Keratinocyte (primary cell): ENCODE results near the gene PELI1. TPM values are rescaled to one million over a fixed set of nuclear protein-coding genes. Genes with fewer than 3 reads are reported as not detected.

Experiments
- DNase-seq: peaks from one replicate; pipeline ENCODE4 v3.0.0-alpha.2; 2011; ENCODE audit warnings: low read depth, missing footprints, low spot score
- FAIRE-seq: peaks from 2 replicates; lab custom pipeline; 2011; peaks lifted over from hg19 to GRCh38; lab: Jason Lieb, UNC
- H2AFZ ChIP-seq: 2 replicates; pipeline ENCODE4 v1.6.0; 2012; ENCODE audit warnings: low read length, control low read depth, inconsistent platforms; ENCODE audit not compliant: control insufficient read depth
- H3K27ac ChIP-seq: 2 replicates; pipeline ENCODE4 v1.5.1; 2011; ENCODE audit warnings: low read length; ENCODE audit not compliant: control insufficient read depth, insufficient read depth
- H3K27me3 ChIP-seq: 3 replicates; pipeline ENCODE4 v1.6.0; 2011; ENCODE audit warnings: low read length; ENCODE audit not compliant: control insufficient read depth, insufficient read depth; ENCODE audit errors: extremely low read depth
- H3K36me3 ChIP-seq, 2 experiments: 2 replicates in 1 of 2; 3 replicates in 1 of 2; pipeline ENCODE4 v1.5.1; 2011; ENCODE audit warnings: low read length in 2 of 2, mild to moderate bottlenecking in 1 of 2; ENCODE audit not compliant: control insufficient read depth in 2 of 2, insufficient read depth in 2 of 2; ENCODE audit errors: extremely low read depth in 1 of 2
- H3K4me1 ChIP-seq: 3 replicates; pipeline ENCODE4 v1.5.1; 2011; ENCODE audit warnings: low read length; ENCODE audit not compliant: control insufficient read depth, insufficient read depth; ENCODE audit errors: extremely low read depth
- H3K4me2 ChIP-seq: 3 replicates; pipeline ENCODE4 v1.6.0; 2011; ENCODE audit warnings: low read depth, low read length; ENCODE audit not compliant: control insufficient read depth, insufficient read depth; ENCODE audit errors: extremely low read depth
- H3K4me3 ChIP-seq, 3 experiments: fragments of 200-600 bp in 1 of 3; sonication (generic) in 1 of 3; 2 replicates in 2 of 3; 3 replicates in 1 of 3; pipeline ENCODE4 v1.5.1; 2011 to 2016; ENCODE audit warnings: low read length in 3 of 3, mild to moderate bottlenecking in 3 of 3, control low read depth in 2 of 3, inconsistent platforms in 1 of 3, low read depth in 1 of 3, mixed read lengths in 1 of 3, mixed run types in 1 of 3, moderate library complexity in 1 of 3; ENCODE audit not compliant: control insufficient read depth in 2 of 3, insufficient read depth in 2 of 3; ENCODE audit errors: extremely low read depth in 1 of 3
- H3K79me2 ChIP-seq: 2 replicates; pipeline ENCODE4 v1.6.0; 2012; ENCODE audit warnings: low read length; ENCODE audit not compliant: control insufficient read depth, insufficient read depth
- H3K9ac ChIP-seq: 3 replicates; pipeline ENCODE4 v1.6.0; 2011; ENCODE audit warnings: low read length; ENCODE audit not compliant: control insufficient read depth, insufficient read depth; ENCODE audit errors: extremely low read depth
- H3K9me1 ChIP-seq: 3 replicates; pipeline ENCODE4 v1.6.0; 2011; ENCODE audit warnings: low read length; ENCODE audit not compliant: control insufficient read depth, insufficient read depth; ENCODE audit errors: extremely low read depth
- H3K9me3 ChIP-seq: 2 replicates; pipeline ENCODE4 v1.5.1; 2012; ENCODE audit warnings: low read depth, low read length; ENCODE audit not compliant: control insufficient read depth
- H4K20me1 ChIP-seq: 3 replicates; pipeline ENCODE4 v1.6.0; 2011; ENCODE audit warnings: low read length; ENCODE audit not compliant: control insufficient read depth, insufficient read depth; ENCODE audit errors: extremely low read depth
- CTCF ChIP-seq, 3 experiments: IDR thresholded peaks in 1 of 3; conservative IDR thresholded peaks in 1 of 3; optimal IDR thresholded peaks in 1 of 3; 2 replicates in 2 of 3; 3 replicates in 1 of 3; pipeline versions ENCODE3 to v1.5.1; 2011; ENCODE audit warnings: low read length in 3 of 3, mild to moderate bottlenecking in 3 of 3, moderate library complexity in 2 of 3, control low read depth in 1 of 3, inconsistent platforms in 1 of 3; ENCODE audit not compliant: insufficient read depth in 2 of 3; ENCODE audit errors: extremely low read depth in 1 of 3
- EZH2 ChIP-seq: IDR thresholded peaks from one replicate; pipeline ENCODE4 v1.6.1; 2012; ENCODE audit warnings: inconsistent platforms, mild to moderate bottlenecking, low read length, moderate library complexity
- dilution Hi-C: fragments of 300-500 bp; cut with MboI; formaldehyde crosslinking; loops from one replicate; pipeline ENCODE4 v1.7.0; 2020; ENCODE audit warnings: low sequenced_read_pairs; ENCODE audit not compliant: extremely low pct_ligation_motif_present
- polyA plus RNA-seq, 5 experiments: library from polyadenylated mRNA; depleted of rRNA in 3 of 5; stranded (reverse) in 3 of 5; stranded (forward) in 1 of 5; unstranded in 1 of 5; fragments of >200 nt; gene quantifications; 1 replicate in 1 of 5; 2 replicates in 3 of 5; 3 replicates in 1 of 5; pipeline versions ENCODE4 v1.2.1 to v1.2.3, GENCODE V29; 2011 to 2012; ENCODE audit warnings: missing spikeins in 2 of 5, low read depth in 1 of 5, low replicate concordance in 1 of 5

The PELI1 gene
- polyA plus RNA-seq, 1 donor (not counting 4 experiments of a cell fraction or from before 2014, with no cell fraction given), result 21.2 TPM

GRCh38 chr2:64092502-64092901, 51.7 kb downstream of the PELI1 start:
- TF ChIP-seq EZH2 (no peak), CTCF (optimal IDR thresholded peaks at IDR 0.05 in 1 of 3, IDR thresholded peaks at IDR 0.05 in 1 of 3, conservative IDR thresholded peaks at IDR 0.05 in 1 of 3; ENCODE audit: extremely low read depth in 1 of 3, insufficient read depth in 2 of 3, low read length in 3 of 3) (no peak)
- Histone ChIP-seq H3K4me1 (no peaks in the 10 kb centered on the region), H3K9me1 (peaks cover 2% of the 10 kb centered on the region), H3K9ac (no peak overlapping the region), H3K79me2 (no peaks in the 10 kb centered on the region), H3K9me3 (no peaks in the 10 kb centered on the region), H3K36me3 (peaks cover 14 to 16% of the 10 kb centered on the region in 2 experiments), H3K4me2 (no peak overlapping the region), H2AFZ (no peak overlapping the region), H3K27ac (no peak overlapping the region), H3K4me3 (no peak overlapping the region), H3K27me3 (no peaks in the 10 kb centered on the region), H4K20me1 (no peaks in the 10 kb centered on the region)
- FAIRE-seq (no peak), DNase-seq (no peak)
- dilution Hi-C loops, result no loop called here

- Histone ChIP-seq H3K9ac (no peak overlapping the region), H3K9me3 (no peaks in the 10 kb centered on the region), H2AFZ (no peak overlapping the region), H3K79me2 (no peaks in the 10 kb centered on the region), H3K9me1 (no peaks in the 10 kb centered on the region), H3K27ac (no peak overlapping the region), H3K4me3 (no peak overlapping the region), H3K27me3 (no peaks in the 10 kb centered on the region), H3K36me3 (peaks cover 9 to 13% of the 10 kb centered on the region in 2 experiments), H3K4me2 (no peak overlapping the region), H3K4me1 (no peaks in the 10 kb centered on the region), H4K20me1 (no peaks in the 10 kb centered on the region)
- dilution Hi-C loops, result no loop called here
- FAIRE-seq (no peak), DNase-seq (no peak)
- TF ChIP-seq CTCF (optimal IDR thresholded peaks at IDR 0.05 in 1 of 3, IDR thresholded peaks at IDR 0.05 in 1 of 3, conservative IDR thresholded peaks at IDR 0.05 in 1 of 3; ENCODE audit: extremely low read depth in 1 of 3, insufficient read depth in 2 of 3, low read length in 3 of 3) (no peak), EZH2 (no peak)
Observed at GRCh38 chr2:64090264-64090663, 54.0 kb downstream of the PELI1 start.
